HFF-Myc (cell line): ENCODE measurements around the gene TMEM40.

ENCODE experiments used
- DNase-seq: peaks from one replicate; pipeline ENCODE4 v3.0.0-alpha.2; 2011; ENCODE audit warnings: low read depth; ENCODE audit errors: extremely low read depth
- H3K4me3 ChIP-seq: replicated peaks from 2 replicates; pipeline ENCODE4 v1.5.1; 2011; ENCODE audit warnings: low read depth, mild to moderate bottlenecking, control low read depth, low read length
- TF ChIP-seq, protein P1 (sequence below): IDR thresholded peaks from 2 replicates; pipeline ENCODE4 v1.5.1; 2012; ENCODE audit warnings: mild to moderate bottlenecking, low read depth, low read length, control low read depth; ENCODE audit errors: missing control alignments

TMEM40 gene

GRCh38 chr3:12741209-12741608 is 17.9 kb downstream of the TMEM40 start:
- H3K4me3 ChIP-seq, result no peak overlapping the region
- no peak for DNase-seq
- TF ChIP-seq, protein P1, sequence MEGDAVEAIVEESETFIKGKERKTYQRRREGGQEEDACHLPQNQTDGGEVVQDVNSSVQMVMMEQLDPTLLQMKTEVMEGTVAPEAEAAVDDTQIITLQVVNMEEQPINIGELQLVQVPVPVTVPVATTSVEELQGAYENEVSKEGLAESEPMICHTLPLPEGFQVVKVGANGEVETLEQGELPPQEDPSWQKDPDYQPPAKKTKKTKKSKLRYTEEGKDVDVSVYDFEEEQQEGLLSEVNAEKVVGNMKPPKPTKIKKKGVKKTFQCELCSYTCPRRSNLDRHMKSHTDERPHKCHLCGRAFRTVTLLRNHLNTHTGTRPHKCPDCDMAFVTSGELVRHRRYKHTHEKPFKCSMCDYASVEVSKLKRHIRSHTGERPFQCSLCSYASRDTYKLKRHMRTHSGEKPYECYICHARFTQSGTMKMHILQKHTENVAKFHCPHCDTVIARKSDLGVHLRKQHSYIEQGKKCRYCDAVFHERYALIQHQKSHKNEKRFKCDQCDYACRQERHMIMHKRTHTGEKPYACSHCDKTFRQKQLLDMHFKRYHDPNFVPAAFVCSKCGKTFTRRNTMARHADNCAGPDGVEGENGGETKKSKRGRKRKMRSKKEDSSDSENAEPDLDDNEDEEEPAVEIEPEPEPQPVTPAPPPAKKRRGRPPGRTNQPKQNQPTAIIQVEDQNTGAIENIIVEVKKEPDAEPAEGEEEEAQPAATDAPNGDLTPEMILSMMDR, result no peak

DNA sequence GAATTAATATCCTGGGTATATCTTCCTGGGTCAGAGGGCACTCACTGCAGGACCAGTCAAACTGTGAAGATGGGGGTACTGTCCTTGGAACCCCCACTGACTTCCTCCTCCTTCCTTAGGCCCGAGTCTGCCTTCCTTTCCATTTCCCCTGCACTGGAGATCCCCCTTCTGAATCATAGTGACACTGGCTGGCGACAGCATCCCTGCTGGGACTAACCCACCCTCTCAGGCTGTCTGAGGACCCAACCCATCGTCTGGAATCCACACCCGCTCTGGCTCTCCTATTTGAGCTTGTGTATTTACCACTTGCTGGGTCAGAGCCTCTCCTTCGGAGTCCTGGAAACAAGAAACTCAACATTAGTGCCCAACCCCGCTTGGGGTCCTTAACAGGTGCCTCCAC is 21.2 kb downstream of the TMEM40 start:
- TF ChIP-seq, protein P1, result no peak
- no peak for DNase-seq

GRCh38 chr3:12737319-12737718 is 21.7 kb downstream of the TMEM40 start:
- no peak overlapping the region for H3K4me3 ChIP-seq
- TF ChIP-seq, protein P1, result no peak
- DNase-seq, result no peak

More for the DNA sequence above, 21.2 kb downstream of the TMEM40 start:
- no peak overlapping the region for H3K4me3 ChIP-seq

DNA sequence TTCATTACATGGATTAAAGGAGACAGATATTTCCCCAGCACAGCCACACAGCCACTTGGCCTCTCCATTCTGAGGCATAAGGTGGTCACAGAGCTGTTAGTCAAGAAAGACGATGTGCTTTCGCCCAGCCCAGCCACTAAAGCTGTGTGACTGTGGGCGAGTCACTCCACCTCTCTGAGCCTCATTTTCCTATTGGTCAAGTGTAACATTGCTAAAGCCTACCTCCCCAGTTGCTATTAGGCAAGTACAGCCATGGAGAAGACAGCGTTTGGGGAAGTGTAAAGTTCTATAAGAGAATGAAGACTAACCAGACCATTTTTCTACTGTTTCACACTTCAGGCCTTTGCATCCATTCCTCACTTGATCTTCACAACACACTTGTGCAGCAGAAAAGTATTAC is 24.1 kb downstream of the TMEM40 start:
- H3K4me3 ChIP-seq, result no peak overlapping the region
- no peak for DNase-seq
- TF ChIP-seq, protein P1, result no peak

GRCh38 chr3:12733566-12733965 is 25.5 kb downstream of the TMEM40 start:
- TF ChIP-seq, protein P1, result no peak
- H3K4me3 ChIP-seq, result no peak overlapping the region
- no peak for DNase-seq

- DNase-seq, result no peak
- no peak overlapping the region for H3K4me3 ChIP-seq
- TF ChIP-seq, protein P1, result no peak
Measured at GRCh38 chr3:12730506-12731242, 28.4 kb downstream of the TMEM40 start.
